OCI-LY7 (cell line): ENCODE data around the gene VEGFC. TPM values are rescaled to one million over a fixed set of nuclear protein-coding genes. Genes with fewer than 3 reads are reported as not detected.

Experiments used
- Bru-seq: library from RNA; stranded (reverse); fragments of 400-500 nt; gene quantifications from one replicate; lab custom pipeline; 2021; lab: Mats Ljungman, UMichigan
- BruChase-seq, 2 experiments: library from RNA; stranded (reverse); fragments of 400-500 nt; gene quantifications; one replicate each; lab custom pipeline; 2021; lab: Mats Ljungman, UMichigan
- BruUV-seq: library from RNA; stranded (reverse); fragments of 400-500 nt; replicated peaks from 2 replicates; lab custom pipeline; 2021; lab: Mats Ljungman, UMichigan
- CTCF ChIA-PET: fragments of 300-600 bp; sonication (Branson Sonifier 250); formaldehyde crosslinking; loops from one replicate; lab custom pipeline; 2022; ENCODE audit warnings: antibody characterized with exemption; ENCODE audit not compliant: unreplicated experiment; lab: Charles Lee
- POLR2A ChIA-PET: fragments of 300-600 bp; sonication (Branson Sonifier 250); formaldehyde crosslinking; loops from one replicate; lab custom pipeline; 2022; ENCODE audit warnings: antibody characterized with exemption; lab: Charles Lee
- DNase-seq: peaks from one replicate; pipeline ENCODE4 v3.0.0-alpha.2; 2015; ENCODE audit warnings: low spot score
- H2AFZ ChIP-seq: fragments of 200-600 bp; sonication (generic), shearing (Covaris generic); 2 replicates; pipeline ENCODE4 v1.6.1; 2014; ENCODE audit warnings: mild to moderate bottlenecking, antibody characterized with exemption, low read length, moderate library complexity
- H3K27ac ChIP-seq: fragments of 200-600 bp; sonication (generic); 2 replicates; pipeline ENCODE4 v1.5.1; 2014; ENCODE audit warnings: mixed run types, low read depth, mild to moderate bottlenecking, moderate library complexity, low read length, inconsistent platforms; ENCODE audit not compliant: poor library complexity, severe bottlenecking
- H3K36me3 ChIP-seq: fragments of 200-600 bp; sonication (generic); 2 replicates; pipeline ENCODE4 v1.6.1; 2014; ENCODE audit warnings: mild to moderate bottlenecking, antibody characterized with exemption, low read length, moderate library complexity, mixed read lengths; ENCODE audit not compliant: insufficient read depth
- H3K4me1 ChIP-seq: fragments of 200-600 bp; sonication (generic); 2 replicates; pipeline ENCODE4 v1.5.1; 2014; ENCODE audit warnings: mild to moderate bottlenecking, low read length; ENCODE audit not compliant: insufficient read depth, poor library complexity, severe bottlenecking
- H3K4me2 ChIP-seq: fragments of 200-600 bp; sonication (generic); 2 replicates; pipeline ENCODE4 v1.6.1; 2014; ENCODE audit warnings: mild to moderate bottlenecking, low read length
- H3K4me3 ChIP-seq: fragments of 200-600 bp; sonication (generic); 2 replicates; pipeline ENCODE4 v1.5.1; 2014; ENCODE audit warnings: mild to moderate bottlenecking, low read depth, low read length; ENCODE audit not compliant: poor library complexity, severe bottlenecking
- H3K79me2 ChIP-seq: fragments of 200-600 bp; sonication (generic); 2 replicates; pipeline ENCODE4 v1.6.1; 2016; ENCODE audit warnings: low read depth, mild to moderate bottlenecking, low read length, moderate library complexity, mixed read lengths; ENCODE audit not compliant: insufficient read depth
- H3K9me2 ChIP-seq: fragments of 200-600 bp; sonication (generic); 2 replicates; pipeline ENCODE4 v1.6.1; 2016; ENCODE audit warnings: mild to moderate bottlenecking, low read length, mixed read lengths; ENCODE audit not compliant: insufficient read depth
- H3K9me3 ChIP-seq: fragments of 200-600 bp; sonication (generic); 2 replicates; pipeline ENCODE4 v1.6.1; 2014; ENCODE audit warnings: mild to moderate bottlenecking, mixed run types, low read length, mixed read lengths
- H4K20me1 ChIP-seq: fragments of 200-600 bp; sonication (generic); 2 replicates; pipeline ENCODE4 v1.6.1; 2014; ENCODE audit warnings: mild to moderate bottlenecking, antibody characterized with exemption, low read length, moderate library complexity, mixed read lengths; ENCODE audit not compliant: insufficient read depth
- CTCF ChIP-seq: fragments of 200-600 bp; sonication (generic); conservative IDR thresholded peaks from 2 replicates; pipeline ENCODE4 v1.5.1; 2014; ENCODE audit warnings: mild to moderate bottlenecking, antibody characterized with exemption, low read length, moderate library complexity, mixed read lengths
- EZH2phosphoT487 ChIP-seq: fragments of 200-600 bp; sonication (generic); IDR thresholded peaks from 2 replicates; pipeline ENCODE4 v1.6.1; 2018; ENCODE audit warnings: low read depth, borderline replicate concordance, mild to moderate bottlenecking, mixed run types, antibody characterized with exemption, low read length, moderate library complexity, mixed read lengths
- intact Hi-C: fragments of 100-400 bp; cut with micrococcal nuclease; formaldehyde crosslinking; loops from one replicate; pipeline ENCODE4 v1.10.0; 2022; ENCODE audit not compliant: unreplicated experiment
- long read RNA-seq: library from polyadenylated mRNA; stranded (forward); transcript quantifications from one replicate; pipeline ENCODE4 v2.0.0, GENCODE V29; 2022
- total RNA-seq, 2 experiments: library from RNA; depleted of rRNA in 1 of 2; stranded (reverse); fragments of >200 nt in 1 of 2; shearing (Covaris generic) in 1 of 2; gene quantifications; 2 replicates each; pipeline ENCODE4 v1.2.3, GENCODE V29; 2014 to 2022

The VEGFC gene
- not detected in 2 replicates for total RNA-seq (2014; rRNA removed; shearing (Covaris generic))
- not detected in 2 replicates for total RNA-seq (2022)
- Bru-seq, nascent RNA, result percentile 4 among the genes with signal in this experiment
- not detected for BruChase-seq, experiment 1, labeled RNA remaining after a 6-hour chase
- BruChase-seq, experiment 2, labeled RNA remaining after a 2-hour chase, result percentile 1 among the genes with signal in this experiment
- long read RNA-seq, result 0 reads

- Histone ChIP-seq H3K9me3 (no peaks in the 10 kb centered on the region), H3K4me3 (no peak within 1 kb of the TSS), H3K79me2 (no peaks in the 10 kb centered on the region), H4K20me1 (no peaks in the 10 kb centered on the region), H3K4me1 (no peaks in the 10 kb centered on the region), H2AFZ (no peak within 1 kb of the TSS), H3K36me3 (no peaks in the 10 kb centered on the region), H3K9me2 (no peaks in the 10 kb centered on the region), H3K27ac (no peak within 1 kb of the TSS), H3K4me2 (no peak within 1 kb of the TSS)
- ChIA-PET POLR2A (no interaction called here), CTCF (no interaction called here)
- no TSS peak for BruUV-seq
- TF ChIP-seq CTCF, result no peak
- no peak for TF ChIP-seq EZH2phosphoT487
- DNase-seq, result no peak
- intact Hi-C loops, result no loop called here
These were observed at the start of gene VEGFC for GRCh38 chr4:176792326-176793059. VEGFC (minus strand) TSS chr4:176792922; CDS start chr4:176792311, 611 bp downstream.

- H3K4me1 ChIP-seq, result no peaks in the 10 kb centered on the region
- no peaks in the 10 kb centered on the region for H3K79me2 ChIP-seq
- no peak overlapping the region for H2AFZ ChIP-seq
- H3K27ac ChIP-seq, result no peak overlapping the region
- intact Hi-C loops, result no loop called here
- ChIA-PET CTCF (no interaction called here), POLR2A (no interaction called here)
- no peaks in the 10 kb centered on the region for H4K20me1 ChIP-seq
- TF ChIP-seq EZH2phosphoT487 (no peak), CTCF (no peak)
- no peak overlapping the region for H3K4me2 ChIP-seq
- H3K9me3 ChIP-seq, result no peaks in the 10 kb centered on the region
- H3K36me3 ChIP-seq, result no peaks in the 10 kb centered on the region
- no TSS peak for BruUV-seq
- H3K9me2 ChIP-seq, result no peaks in the 10 kb centered on the region
- no peak overlapping the region for H3K4me3 ChIP-seq
- DNase-seq, result no peak
These were observed 49.0 kb upstream of the VEGFC start for GRCh38 chr4:176841711-176842112.

- TF ChIP-seq EZH2phosphoT487 (no peak), CTCF (no peak)
- ChIA-PET CTCF (no interaction called here), POLR2A (interaction anchor here (0.6 to 0.7 kb wide), 2 partner anchors 12 to 15 kb away, joined by 3 read pairs; no protein-coding TSS in a partner anchor)
- Histone ChIP-seq H3K4me3 (no peak overlapping the region), H3K79me2 (no peaks in the 10 kb centered on the region), H3K9me2 (no peaks in the 10 kb centered on the region), H3K4me2 (no peak overlapping the region), H3K9me3 (no peaks in the 10 kb centered on the region), H3K4me1 (no peaks in the 10 kb centered on the region), H3K27ac (no peak overlapping the region), H3K36me3 (no peaks in the 10 kb centered on the region), H2AFZ (no peak overlapping the region), H4K20me1 (no peaks in the 10 kb centered on the region)
- intact Hi-C loops, result no loop called here
- no TSS peak for BruUV-seq
- no peak for DNase-seq
These were observed 47.4 kb upstream of the VEGFC start for GRCh38 chr4:176840166-176840565.
